ENCODE data around the gene PHLDB3.

DNA sequence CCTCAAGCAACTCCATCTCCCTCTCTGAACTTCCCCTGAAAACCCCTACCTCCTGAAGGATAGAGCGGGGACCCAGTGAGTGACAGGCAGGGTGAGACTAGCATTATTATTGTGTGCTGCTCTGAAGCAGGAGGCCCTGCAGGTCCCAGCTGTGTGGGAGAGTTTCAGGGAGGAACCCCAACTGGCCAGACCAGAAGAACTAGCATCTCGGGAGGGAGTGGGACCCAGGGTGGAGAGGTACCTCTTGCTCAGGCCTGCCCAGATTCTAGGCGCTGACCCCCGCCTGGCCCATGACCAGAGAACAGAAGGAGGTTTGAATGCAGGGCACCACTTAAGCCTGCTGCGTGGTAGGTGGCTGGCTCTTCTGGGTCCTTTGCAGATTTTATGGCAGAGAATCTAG is 33.5 kb downstream of the PHLDB3 start:
- TF ChIP-seq POLR2AphosphoS5 (IDR thresholded peaks at IDR 0.05) (no peak), CTCF (IDR thresholded peaks at IDR 0.05) (no peak)
